ENCODE data around the gene IP6K3.

The IP6K3 gene

GRCh38 chr6:33740794-33741193 is 5.9 kb downstream of the IP6K3 start:
- DNase-seq (ENCODE audit: low spot score), result no peak

DNA sequence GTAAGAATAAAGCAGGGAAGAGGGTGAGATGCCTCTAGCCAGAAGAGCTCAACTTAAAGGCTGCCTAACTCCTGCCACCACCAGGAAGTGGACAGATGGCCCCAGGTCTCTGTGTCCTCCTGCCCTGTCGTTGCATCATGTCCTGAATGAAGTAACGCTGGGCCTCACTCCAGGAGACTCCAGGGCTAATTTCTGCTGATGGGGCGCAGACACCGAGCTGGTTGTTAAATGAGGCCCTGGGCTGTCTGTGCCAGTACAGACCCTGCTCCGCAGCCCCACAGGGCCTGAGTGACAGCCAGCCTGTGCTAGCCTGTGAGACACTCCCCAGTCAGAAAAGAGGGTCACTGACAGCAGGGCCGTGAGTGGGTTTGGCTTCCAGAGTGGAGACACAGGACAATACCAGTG is 6.5 kb downstream of the IP6K3 start:
- DNase-seq (ENCODE audit: low spot score), result no peak

GRCh38 chr6:33739571-33739970 is 7.1 kb downstream of the IP6K3 start:
- no peak for DNase-seq (ENCODE audit: low spot score)

DNA sequence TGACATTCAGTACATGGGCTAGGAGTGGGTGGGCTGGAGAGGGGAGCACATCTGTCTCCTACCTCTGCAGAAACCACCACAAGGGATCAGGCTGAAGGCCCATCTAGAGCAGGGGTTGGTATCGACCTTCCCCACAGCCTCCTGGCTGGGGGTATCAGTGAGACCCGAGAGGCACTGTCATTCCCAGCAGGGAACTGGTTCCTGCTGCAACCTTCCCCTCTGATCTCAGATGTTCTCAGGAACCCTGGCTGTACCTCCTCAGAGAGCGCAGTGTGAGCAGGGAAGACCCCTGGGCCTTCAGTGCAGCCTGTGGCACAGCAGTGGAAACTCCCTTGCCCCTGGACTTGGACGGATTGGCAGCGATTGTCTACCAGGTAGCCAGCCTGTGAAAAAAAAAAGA is 7.8 kb downstream of the IP6K3 start:
- DNase-seq (ENCODE audit: low spot score), result no peak

DNA sequence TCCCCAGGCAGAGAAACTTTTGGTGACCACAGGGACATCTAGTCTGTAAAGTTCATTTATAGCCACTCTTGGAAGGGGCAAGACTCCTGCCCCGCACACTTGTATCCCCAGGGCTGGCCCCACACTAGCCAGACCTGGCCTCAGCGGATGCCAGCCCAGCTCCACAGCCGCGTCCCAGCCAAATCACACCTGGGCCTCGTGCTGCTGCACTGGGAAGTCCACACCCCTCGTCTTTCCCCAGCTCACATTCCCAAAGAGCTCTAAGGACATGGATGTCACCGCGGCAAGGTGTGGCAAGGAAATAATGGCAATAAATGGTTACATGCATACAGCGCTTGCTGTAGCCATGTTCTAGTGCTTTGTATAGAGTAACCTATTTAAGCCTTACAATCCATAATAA is 8.6 kb downstream of the IP6K3 start:
- DNase-seq (ENCODE audit: low spot score), result no peak

GRCh38 chr6:33737267-33738026 is 9.3 kb downstream of the IP6K3 start:
- DNase-seq (ENCODE audit: low spot score), result no peak

GRCh38 chr6:33735216-33735615 is 11.5 kb downstream of the IP6K3 start:
- no peak for DNase-seq (ENCODE audit: low spot score)

DNA sequence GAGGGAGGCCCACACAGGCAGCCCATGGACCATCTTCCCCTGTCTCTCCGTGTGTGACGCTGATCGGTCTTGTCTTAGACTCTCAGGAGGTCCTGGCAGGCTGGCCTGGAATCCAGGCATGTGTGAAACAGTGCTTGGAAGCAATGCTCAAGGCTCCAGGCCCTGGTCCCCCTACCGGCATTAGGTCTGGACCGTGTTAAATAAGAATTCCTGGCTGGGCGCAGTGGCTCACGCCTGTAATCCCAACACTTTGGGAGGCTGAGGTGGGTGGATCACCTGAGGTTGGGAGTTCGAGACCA is 13.0 kb downstream of the IP6K3 start:
- no peak for DNase-seq (ENCODE audit: low spot score)

DNA sequence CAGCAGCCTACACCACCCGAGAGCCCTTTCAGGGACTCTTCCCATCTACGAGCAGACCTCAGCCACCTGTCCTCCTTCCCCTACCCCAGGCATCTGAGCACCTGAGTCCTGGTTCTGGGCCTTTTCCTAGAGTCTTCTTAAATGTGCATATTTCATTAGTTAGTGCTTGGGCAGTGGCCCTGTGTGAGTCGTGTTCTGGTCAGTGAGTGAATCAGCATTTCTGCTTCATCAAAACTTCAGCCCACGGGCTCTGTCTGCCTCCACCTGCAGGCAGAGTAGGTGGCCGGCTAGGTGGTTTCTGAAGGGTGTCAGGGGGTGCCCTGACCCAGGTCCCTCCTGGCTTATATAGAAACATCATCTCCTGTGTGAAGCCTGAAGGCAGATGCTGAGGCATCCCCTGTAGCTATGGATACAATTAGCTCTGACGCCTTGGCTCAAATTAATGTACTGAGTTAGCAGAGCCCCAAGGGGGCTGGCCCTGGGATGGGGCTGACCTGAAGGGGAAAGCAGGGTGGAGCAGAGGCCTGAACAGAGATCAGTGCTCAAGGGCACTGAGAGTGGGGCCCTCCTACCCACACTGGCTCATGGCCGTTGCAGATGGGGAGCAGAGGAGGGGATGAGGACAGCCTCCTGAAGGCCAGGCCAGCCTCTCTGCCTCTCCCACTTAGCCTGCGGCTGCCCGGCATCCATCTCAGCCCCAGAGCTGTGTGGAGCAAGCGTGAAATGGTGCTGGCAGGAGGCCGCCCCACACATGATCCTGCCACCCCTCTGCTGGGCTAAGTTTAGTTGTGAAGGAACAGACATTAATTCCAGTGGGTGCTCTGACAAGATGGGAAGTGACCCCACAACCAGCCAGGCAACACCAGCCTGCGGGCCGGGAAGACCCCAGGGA is 13.6 kb downstream of the IP6K3 start:
- DNase-seq (ENCODE audit: low spot score), result no peak

DNA sequence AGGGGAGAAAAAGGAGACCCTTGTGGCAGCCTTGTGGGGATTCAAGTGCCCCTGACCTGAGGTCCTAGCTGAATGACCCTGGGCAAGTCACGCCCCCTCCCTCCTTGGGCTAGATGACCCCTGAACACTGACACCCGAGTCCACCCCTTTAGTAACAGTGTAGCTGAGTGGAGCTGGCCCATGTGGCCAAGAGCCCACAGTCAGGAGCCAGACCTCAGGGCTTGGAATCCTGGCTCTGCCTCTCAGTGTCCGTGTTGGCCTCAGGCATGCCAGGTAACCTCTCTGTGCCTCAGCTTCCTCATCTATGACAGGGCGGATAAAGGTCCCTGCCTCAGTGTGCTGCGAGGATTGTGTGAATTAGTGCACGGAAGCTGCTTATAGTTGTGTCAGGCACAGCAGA is 14.3 kb downstream of the IP6K3 start:
- DNase-seq (ENCODE audit: low spot score), result no peak

DNA sequence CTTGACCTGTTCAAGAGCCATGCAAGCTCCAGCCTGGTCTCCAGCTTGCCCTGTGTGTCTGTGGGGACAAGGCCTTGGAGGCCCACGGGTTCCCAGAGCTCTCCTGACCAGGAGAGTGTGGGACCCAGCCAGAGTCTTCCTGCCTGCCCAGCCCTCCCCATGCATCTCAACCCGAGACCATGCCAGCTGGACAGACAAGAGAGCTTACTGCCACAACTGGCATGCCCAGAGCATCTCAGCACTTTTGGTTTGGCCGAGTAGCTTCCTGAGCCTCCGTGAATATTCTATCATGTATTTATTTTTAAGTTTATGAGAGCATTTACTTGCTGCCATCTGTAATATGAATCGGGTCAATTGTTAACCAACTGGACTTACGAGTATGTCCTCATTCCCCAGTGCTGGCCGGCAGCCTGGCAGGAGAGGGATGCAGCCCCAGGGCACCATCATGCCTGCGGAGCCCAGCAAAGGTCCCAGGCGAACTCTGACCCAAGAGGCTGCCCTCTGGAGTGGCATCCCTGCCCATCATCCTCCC is 14.9 kb downstream of the IP6K3 start:
- DNase-seq (ENCODE audit: low spot score), result no peak

GRCh38 chr6:33731035-33731434 is 15.7 kb downstream of the IP6K3 start:
- DNase-seq (ENCODE audit: low spot score), result no peak

DNA sequence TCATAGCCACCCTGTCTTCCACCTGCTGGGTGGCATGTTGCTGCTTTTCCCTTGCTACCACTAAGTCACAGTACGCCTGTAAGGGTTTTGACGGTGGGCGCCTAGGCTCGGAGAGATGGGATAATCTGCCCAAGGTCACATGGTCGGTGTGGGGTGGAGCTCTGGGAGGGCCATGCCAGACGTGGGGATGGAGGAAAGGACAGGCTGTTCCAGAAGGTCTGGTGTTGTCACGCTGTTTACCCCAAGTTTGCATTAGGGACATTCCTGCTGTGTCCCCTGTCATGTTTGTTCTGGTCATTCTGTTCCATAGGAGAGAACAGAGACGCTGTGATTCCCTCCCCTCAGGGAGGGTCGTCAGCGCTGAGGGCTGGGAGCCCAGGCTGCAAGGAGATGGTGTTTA is 16.1 kb downstream of the IP6K3 start:
- DNase-seq (ENCODE audit: low spot score), result no peak

GRCh38 chr6:33729059-33729458 is 17.6 kb downstream of the IP6K3 start:
- no peak for DNase-seq (ENCODE audit: low spot score)

- DNase-seq (ENCODE audit: low spot score), result no peak
These were observed 18.3 kb downstream of the IP6K3 start for GRCh38 chr6:33728438-33728837.

- no peak for DNase-seq (ENCODE audit: low spot score)
These were observed 18.8 kb downstream of the IP6K3 start for GRCh38 chr6:33727932-33728331.

DNA sequence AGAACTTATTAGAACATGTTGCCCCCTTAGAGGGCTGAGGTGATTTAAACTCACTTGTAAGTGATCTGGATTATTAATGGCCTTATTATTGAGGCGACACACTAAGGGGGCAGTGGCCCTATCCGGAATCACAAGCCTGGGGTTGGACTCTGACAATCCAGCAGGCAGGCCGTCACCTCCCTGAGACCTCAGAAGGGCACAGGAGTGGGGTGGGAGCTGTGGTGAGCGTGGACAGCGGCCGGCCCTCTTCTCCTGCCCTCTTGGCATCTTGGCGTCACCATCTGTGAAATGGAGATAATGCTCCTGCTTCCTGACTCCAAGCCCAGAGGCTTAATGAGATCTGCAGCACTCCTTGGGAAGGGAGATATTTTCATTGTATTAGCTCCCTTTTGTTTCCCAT is 19.6 kb downstream of the IP6K3 start:
- DNase-seq (ENCODE audit: low spot score), result no peak

- no peak for DNase-seq (ENCODE audit: low spot score)
These were observed 20.0 kb downstream of the IP6K3 start for GRCh38 chr6:33726696-33727095.

DNA sequence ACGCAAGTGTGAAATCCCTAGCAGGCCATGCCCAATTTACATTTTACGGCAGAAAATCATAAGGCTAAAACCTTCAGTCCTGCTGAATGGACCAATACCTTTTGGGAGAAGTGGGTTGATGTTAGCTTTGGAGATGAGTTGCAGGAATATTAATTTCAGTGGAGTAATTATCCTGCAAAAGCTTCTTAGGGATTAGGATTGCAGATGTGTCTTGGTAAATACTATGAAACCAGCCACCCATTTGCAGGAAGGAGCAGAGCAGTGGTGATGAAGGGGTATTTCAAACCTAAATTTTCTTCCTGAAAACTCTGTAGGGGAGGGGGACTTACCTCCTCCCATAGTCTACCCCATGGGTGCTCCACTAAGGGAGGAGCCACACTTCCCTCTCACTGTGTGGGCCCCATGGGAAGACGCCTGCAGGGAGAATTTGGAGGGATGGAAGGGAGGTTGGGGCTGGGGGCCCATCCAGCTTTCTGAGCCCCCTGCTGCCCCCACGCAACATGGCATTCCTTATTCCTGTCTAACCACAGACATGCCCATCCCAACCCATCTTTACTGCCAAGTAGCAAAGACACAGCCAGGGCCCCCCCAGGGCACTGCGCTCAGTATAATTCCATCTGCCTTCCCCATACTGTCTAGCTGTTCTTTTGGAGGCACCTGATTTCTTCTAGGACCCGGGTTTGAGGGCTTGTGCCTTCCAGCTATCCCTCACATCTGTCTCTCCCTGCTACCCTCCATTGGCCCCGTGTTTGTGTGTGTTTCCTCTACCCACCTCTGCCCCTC is 20.6 kb downstream of the IP6K3 start:
- no peak for DNase-seq (ENCODE audit: low spot score)

DNA sequence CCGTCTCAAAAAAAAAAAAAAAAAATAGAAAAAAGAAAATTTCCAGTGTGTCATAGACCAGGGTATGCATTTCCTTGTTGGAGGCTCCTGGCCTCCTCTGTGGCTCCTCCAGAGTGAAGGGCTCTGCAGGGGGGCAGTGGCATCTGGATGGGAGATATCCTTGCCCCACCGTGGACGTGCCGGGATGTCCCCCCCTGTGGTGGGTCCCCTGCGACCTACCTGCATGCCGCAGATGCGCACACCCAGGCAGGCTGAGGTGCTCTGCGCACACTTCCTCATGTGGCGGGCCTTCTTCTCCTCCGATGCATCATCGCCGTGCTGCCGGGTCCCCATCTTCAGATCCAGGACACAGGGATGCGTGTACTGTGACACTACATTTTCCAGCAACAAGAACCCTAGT is 21.5 kb downstream of the IP6K3 start:
- DNase-seq (ENCODE audit: low spot score), result no peak

- no peak for DNase-seq (ENCODE audit: low spot score)
These were observed 22.3 kb downstream of the IP6K3 start for GRCh38 chr6:33724102-33725023.
